Mucosa of rectum (tissue), 2 donors: Measurements from ENCODE around the gene TMEM72.

Source experiments
- H3K27ac ChIP-seq, 2 donors: one replicate each; pipeline ENCODE4 v1.7.0; 2013; ENCODE audit warnings: inconsistent platforms in 2 of 2, low read depth in 2 of 2, low read length in 2 of 2
- H3K27me3 ChIP-seq, 2 donors: one replicate each; pipeline ENCODE4 v1.7.0; 2013; ENCODE audit warnings: low read length in 2 of 2; ENCODE audit not compliant: control insufficient read depth in 2 of 2, insufficient read depth in 2 of 2
- H3K36me3 ChIP-seq, 2 donors: one replicate each; pipeline ENCODE4 v1.7.0; 2013; ENCODE audit warnings: low read length in 2 of 2; ENCODE audit not compliant: control insufficient read depth in 2 of 2, insufficient read depth in 2 of 2
- H3K4me1 ChIP-seq, 2 donors: one replicate each; pipeline ENCODE4 v1.7.0; 2013; ENCODE audit warnings: low read length in 2 of 2, mild to moderate bottlenecking in 1 of 2; ENCODE audit not compliant: control insufficient read depth in 2 of 2, insufficient read depth in 2 of 2
- H3K4me3 ChIP-seq, 2 donors: one replicate each; pipeline ENCODE4 v1.7.0; 2013; ENCODE audit warnings: low read length in 2 of 2
- H3K9ac ChIP-seq, 2 donors: one replicate each; pipeline ENCODE4 v1.7.0; 2013; ENCODE audit warnings: low read length in 2 of 2, low read depth in 1 of 2, mild to moderate bottlenecking in 1 of 2
- H3K9me3 ChIP-seq, 2 donors: one replicate each; pipeline ENCODE4 v1.7.0; 2013; ENCODE audit warnings: low read length in 2 of 2; ENCODE audit not compliant: control insufficient read depth in 2 of 2
- donor health status: healthy.
- donor health status: Normal muscosa, but diverticular disease.

TMEM72 gene

GRCh38 chr10:44924261-44925040 lies 13.3 kb downstream of the TMEM72 start:
- H3K4me3 ChIP-seq: no peak overlapping the region
- no peaks in the 10 kb centered on the region for H3K9me3 ChIP-seq
- no peak overlapping the region for H3K9ac ChIP-seq
- peaks cover 0 to 1% of the 10 kb centered on the region in 2 donors for H3K36me3 ChIP-seq
- no peaks in the 10 kb centered on the region for H3K27me3 ChIP-seq
- no peak overlapping the region for H3K27ac ChIP-seq
- no peaks in the 10 kb centered on the region for H3K4me1 ChIP-seq

GRCh38 chr10:44925224-44925623 lies 14.1 kb downstream of the TMEM72 start:
- Histone ChIP-seq H3K27me3 (no peaks in the 10 kb centered on the region), H3K9ac (no peak overlapping the region), H3K9me3 (no peaks in the 10 kb centered on the region), H3K4me3 (no peak overlapping the region), H3K27ac (no peak overlapping the region), H3K36me3 (peaks cover 0 to 1% of the 10 kb centered on the region in 2 donors), H3K4me1 (no peaks in the 10 kb centered on the region)

GRCh38 chr10:44925811-44926750 lies 14.9 kb downstream of the TMEM72 start:
- Histone ChIP-seq H3K9ac (no peak overlapping the region), H3K27me3 (no peaks in the 10 kb centered on the region), H3K36me3 (no peaks in the 10 kb centered on the region), H3K4me3 (no peak overlapping the region), H3K9me3 (no peaks in the 10 kb centered on the region), H3K4me1 (no peaks in the 10 kb centered on the region), H3K27ac (no peak overlapping the region)

- no peak overlapping the region for H3K27ac ChIP-seq
- H3K4me1 ChIP-seq: no peaks in the 10 kb centered on the region
- H3K27me3 ChIP-seq: no peaks in the 10 kb centered on the region
- no peak overlapping the region for H3K4me3 ChIP-seq
- H3K9me3 ChIP-seq: no peaks in the 10 kb centered on the region
- H3K36me3 ChIP-seq: no peaks in the 10 kb centered on the region
- H3K9ac ChIP-seq: no peak overlapping the region
These were observed 15.7 kb downstream of the TMEM72 start for GRCh38 chr10:44926751-44927351.

GRCh38 chr10:44927352-44927751 lies 16.2 kb downstream of the TMEM72 start:
- H3K4me3 ChIP-seq: no peak overlapping the region
- no peaks in the 10 kb centered on the region for H3K9me3 ChIP-seq
- no peak overlapping the region for H3K9ac ChIP-seq
- no peaks in the 10 kb centered on the region for H3K4me1 ChIP-seq
- no peak overlapping the region for H3K27ac ChIP-seq
- no peaks in the 10 kb centered on the region for H3K27me3 ChIP-seq
- H3K36me3 ChIP-seq: no peaks in the 10 kb centered on the region

GRCh38 chr10:44928462-44928861 lies 17.3 kb downstream of the TMEM72 start:
- peaks cover 0 to 2% of the 10 kb centered on the region in 2 donors for H3K4me1 ChIP-seq
- no peak overlapping the region for H3K9ac ChIP-seq
- H3K4me3 ChIP-seq: no peak overlapping the region
- no peaks in the 10 kb centered on the region for H3K9me3 ChIP-seq
- no peaks in the 10 kb centered on the region for H3K36me3 ChIP-seq
- no peak overlapping the region for H3K27ac ChIP-seq
- H3K27me3 ChIP-seq: no peaks in the 10 kb centered on the region

- H3K36me3 ChIP-seq: no peaks in the 10 kb centered on the region
These were observed 18.5 kb downstream of the TMEM72 start for GRCh38 chr10:44929356-44930255.

GRCh38 chr10:44930904-44931620 lies 19.9 kb downstream of the TMEM72 start:
- no peaks in the 10 kb centered on the region for H3K36me3 ChIP-seq
- no peaks in the 10 kb centered on the region for H3K9me3 ChIP-seq
- peaks cover 0 to 2% of the 10 kb centered on the region in 2 donors for H3K4me1 ChIP-seq
- no peak overlapping the region for H3K4me3 ChIP-seq
- no peaks in the 10 kb centered on the region for H3K27me3 ChIP-seq
- no peak overlapping the region for H3K9ac ChIP-seq
- no peak overlapping the region for H3K27ac ChIP-seq

More at GRCh38 chr10:44929356-44930255, 18.5 kb downstream of the TMEM72 start:
- Histone ChIP-seq H3K27ac (no peak overlapping the region), H3K4me1 (peaks cover 0 to 2% of the 10 kb centered on the region in 2 donors), H3K27me3 (no peaks in the 10 kb centered on the region), H3K4me3 (no peak overlapping the region), H3K9me3 (no peaks in the 10 kb centered on the region), H3K9ac (no peak overlapping the region)
